Ishikawa (cell line): ENCODE results near the gene HSPBAP1.

Source experiments
- CEBPB ChIP-seq: IDR thresholded peaks from 2 replicates; pipeline ENCODE4 v1.6.1; 2012
- CREB1 ChIP-seq: IDR thresholded peaks from 2 replicates; pipeline ENCODE4 v1.6.1; 2012; ENCODE audit warnings: low read depth
- EGR1 ChIP-seq: IDR thresholded peaks from 2 replicates; pipeline ENCODE4 v1.6.1; 2012
- EP300 ChIP-seq: IDR thresholded peaks from 2 replicates; pipeline ENCODE4 v1.6.1; 2012; ENCODE audit warnings: borderline replicate concordance
- MAX ChIP-seq: IDR thresholded peaks from 2 replicates; pipeline ENCODE4 v1.6.1; 2012
- RAD21 ChIP-seq: IDR thresholded peaks from 2 replicates; pipeline ENCODE4 v1.6.1; 2012; ENCODE audit warnings: low read depth
- REST ChIP-seq: IDR thresholded peaks from 2 replicates; pipeline ENCODE4 v1.6.1; 2012; ENCODE audit warnings: low read depth, mild to moderate bottlenecking
- TAF1 ChIP-seq: IDR thresholded peaks from 2 replicates; pipeline ENCODE4 v1.6.1; 2012; ENCODE audit warnings: low read depth, mild to moderate bottlenecking
- TCF12 ChIP-seq: IDR thresholded peaks from 2 replicates; pipeline ENCODE4 v1.6.1; 2012; ENCODE audit warnings: low read depth
- TEAD4 ChIP-seq: IDR thresholded peaks from 2 replicates; pipeline ENCODE4 v1.6.1; 2012
- USF1 ChIP-seq: IDR thresholded peaks from 2 replicates; pipeline ENCODE4 v1.6.1; 2012

- no peak for TF ChIP-seq EP300
- no peak for TF ChIP-seq MAX
- TF ChIP-seq TEAD4, result no peak
- TF ChIP-seq CEBPB, result no peak
- no peak for TF ChIP-seq REST
- TF ChIP-seq RAD21, result no peak
- no peak for TF ChIP-seq USF1
- TF ChIP-seq EGR1, result no peak
- no peak for TF ChIP-seq CREB1
- no peak for TF ChIP-seq TAF1
- TF ChIP-seq TCF12, result no peak
Observed at GRCh38 chr3:122802323-122802722, 8.7 kb upstream of the HSPBAP1 start.
